Measurements from ENCODE around the gene DPP9.
A peak's percentile ranks its signal among the peaks of the same experiment; 100 is the strongest.
"Not testable (repeated sequence)": the region's sequence is repeated elsewhere in the genome, so short reads cannot be mapped to it uniquely, and the experiment has no call there.

The DPP9 gene

GRCh38 chr19:4723595-4724514, at the start of gene DPP9:
Gene DPP9 (minus strand): TSS chr19:4723842. CDS start chr19:4719906, 3,936 bp downstream.
- DNase-seq = peak; percentile 96

GRCh38 chr19:4773047-4773640, 49.5 kb upstream of the DPP9 start:
- DNase-seq = no peak

GRCh38 chr19:4772566-4772965, 48.9 kb upstream of the DPP9 start:
- DNase-seq = no peak

- DNase-seq = peak; percentile 93
Observed at GRCh38 chr19:4768934-4769777, 45.5 kb upstream of the DPP9 start.

- no peak for DNase-seq
Observed at GRCh38 chr19:4764393-4764660, 40.7 kb upstream of the DPP9 start.

- no peak for DNase-seq
Observed at GRCh38 chr19:4763021-4763420, 39.4 kb upstream of the DPP9 start.

GRCh38 chr19:4760285-4760650, 36.6 kb upstream of the DPP9 start:
- DNase-seq = no peak

- peak; percentile 82 for DNase-seq
Observed at GRCh38 chr19:4759388-4760284, 36.0 kb upstream of the DPP9 start.

GRCh38 chr19:4758659-4759058, 35.0 kb upstream of the DPP9 start:
- no peak for DNase-seq

- DNase-seq = no peak
Observed at GRCh38 chr19:4758082-4758481, 34.4 kb upstream of the DPP9 start.

- no peak for DNase-seq
Observed at GRCh38 chr19:4755459-4755858, 31.8 kb upstream of the DPP9 start.

- DNase-seq = peak; percentile 89
Observed at GRCh38 chr19:4754248-4754647, 30.6 kb upstream of the DPP9 start.

GRCh38 chr19:4749870-4750590, 26.4 kb upstream of the DPP9 start:
- no peak for DNase-seq

- peak; percentile 70 for DNase-seq
Observed at GRCh38 chr19:4748589-4748988, 24.9 kb upstream of the DPP9 start.

- DNase-seq = no peak
Observed at GRCh38 chr19:4748185-4748584, 24.5 kb upstream of the DPP9 start.

GRCh38 chr19:4745986-4746385, 22.3 kb upstream of the DPP9 start:
- no peak for DNase-seq

GRCh38 chr19:4745175-4745574, 21.5 kb upstream of the DPP9 start:
- not testable (repeated sequence) for DNase-seq

GRCh38 chr19:4744451-4745174, 21.0 kb upstream of the DPP9 start:
- no peak for DNase-seq

GRCh38 chr19:4742723-4743646, 19.3 kb upstream of the DPP9 start:
- DNase-seq = peak; percentile 57

GRCh38 chr19:4740092-4740491, 16.4 kb upstream of the DPP9 start:
- no peak for DNase-seq
